H9 (cell line): Measurements from ENCODE around the gene DIAPH2. TPM values are rescaled to one million over a fixed set of nuclear protein-coding genes. Genes with fewer than 3 reads are reported as not detected.

Experiments used
- DNase-seq: peaks from one replicate; pipeline ENCODE4 v3.0.0-alpha.2; 2017
- H2AFZ ChIP-seq: one replicate; pipeline ENCODE4 v1.6.1; 2013; ENCODE audit warnings: mild to moderate bottlenecking, low read length, control low read depth, moderate library complexity
- H2AK5ac ChIP-seq: 2 replicates; pipeline ENCODE4 v1.6.1; 2013; ENCODE audit warnings: low read length, control low read depth, mixed read lengths; ENCODE audit not compliant: insufficient read length
- H2BK120ac ChIP-seq: one replicate; pipeline ENCODE4 v1.6.1; 2013; ENCODE audit warnings: low read depth, mild to moderate bottlenecking, low read length, control low read depth, inconsistent platforms; ENCODE audit not compliant: poor library complexity, severe bottlenecking
- H2BK12ac ChIP-seq: 2 replicates; pipeline ENCODE4 v1.6.1; 2013; ENCODE audit warnings: low read length, control low read depth, mixed read lengths, low read depth; ENCODE audit not compliant: insufficient read length
- H2BK15ac ChIP-seq: 2 replicates; pipeline ENCODE4 v1.6.1; 2013; ENCODE audit warnings: low read depth, low read length, control low read depth
- H2BK20ac ChIP-seq: one replicate; pipeline ENCODE4 v1.6.1; 2013; ENCODE audit warnings: low read depth, mild to moderate bottlenecking, low read length, control low read depth, inconsistent platforms; ENCODE audit not compliant: poor library complexity, severe bottlenecking
- H2BK5ac ChIP-seq: 2 replicates; pipeline ENCODE4 v1.6.1; 2013; ENCODE audit warnings: low read length, control low read depth, mixed read lengths; ENCODE audit not compliant: insufficient read length
- H3K14ac ChIP-seq: 2 replicates; pipeline ENCODE4 v1.6.1; 2013; ENCODE audit warnings: low read length, control low read depth; ENCODE audit not compliant: insufficient read depth
- H3K18ac ChIP-seq: 2 replicates; pipeline ENCODE4 v1.6.1; 2013; ENCODE audit warnings: low read depth, mild to moderate bottlenecking, mixed read lengths, low read length, control low read depth; ENCODE audit not compliant: insufficient read length
- H3K23ac ChIP-seq: 2 replicates; pipeline ENCODE4 v1.6.1; 2013; ENCODE audit warnings: low read length, control low read depth, mixed read lengths, low read depth; ENCODE audit not compliant: insufficient read length
- H3K23me2 ChIP-seq: 2 replicates; pipeline ENCODE4 v1.6.1; 2013; ENCODE audit warnings: low read depth, mild to moderate bottlenecking, mixed read lengths, low read length, control low read depth; ENCODE audit not compliant: insufficient read length, poor library complexity, severe bottlenecking
- H3K27ac ChIP-seq: 2 replicates; pipeline ENCODE4 v1.5.1; 2013; ENCODE audit warnings: low read length, control low read depth, mixed read lengths, low read depth; ENCODE audit not compliant: insufficient read length
- H3K27me3 ChIP-seq: 2 replicates; pipeline ENCODE4 v1.6.1; 2013; ENCODE audit warnings: low read length, control low read depth, inconsistent platforms; ENCODE audit not compliant: insufficient read depth
- H3K4ac ChIP-seq: 2 replicates; pipeline ENCODE4 v1.6.1; 2013; ENCODE audit warnings: low read depth, mild to moderate bottlenecking, control low read depth, inconsistent platforms, low read length, moderate library complexity
- H3K4me1 ChIP-seq: 2 replicates; pipeline ENCODE4 v1.6.1; 2013; ENCODE audit warnings: low read length, control low read depth, inconsistent platforms; ENCODE audit not compliant: insufficient read depth
- H3K4me2 ChIP-seq: 2 replicates; pipeline ENCODE4 v1.6.1; 2013; ENCODE audit warnings: low read length, control low read depth, mixed read lengths; ENCODE audit not compliant: insufficient read length, insufficient read depth
- H3K56ac ChIP-seq: 2 replicates; pipeline ENCODE4 v1.6.1; 2013; ENCODE audit warnings: low read depth, mild to moderate bottlenecking, mixed read lengths, low read length, control low read depth; ENCODE audit not compliant: insufficient read length
- H3K79me1 ChIP-seq: 2 replicates; pipeline ENCODE4 v1.6.1; 2013; ENCODE audit warnings: low read depth, mild to moderate bottlenecking, moderate library complexity, low read length, control low read depth, inconsistent platforms; ENCODE audit not compliant: insufficient read depth, poor library complexity, severe bottlenecking
- H3K79me2 ChIP-seq: 2 replicates; pipeline ENCODE4 v1.6.1; 2013; ENCODE audit warnings: low read length, control low read depth, inconsistent platforms; ENCODE audit not compliant: insufficient read depth
- H3K9ac ChIP-seq: 2 replicates; pipeline ENCODE4 v1.6.1; 2013; ENCODE audit warnings: low read length, control low read depth, mixed read lengths; ENCODE audit not compliant: insufficient read length; ENCODE audit errors: extremely low read depth
- H3K9me3 ChIP-seq: one replicate; pipeline ENCODE4 v1.6.1; 2013; ENCODE audit warnings: low read depth, low read length, inconsistent platforms; ENCODE audit not compliant: control insufficient read depth
- H3T11ph ChIP-seq: one replicate; pipeline ENCODE4 v1.6.1; 2013; ENCODE audit warnings: mild to moderate bottlenecking, low read length, control low read depth, inconsistent platforms
- H4K20me1 ChIP-seq: one replicate; pipeline ENCODE4 v1.6.1; 2013; ENCODE audit not compliant: control insufficient read depth, insufficient read length, insufficient read depth
- H4K5ac ChIP-seq: 2 replicates; pipeline ENCODE4 v1.6.1; 2013; ENCODE audit warnings: low read depth, mild to moderate bottlenecking, mixed read lengths, low read length, control low read depth; ENCODE audit not compliant: insufficient read length
- H4K8ac ChIP-seq: replicated peaks from 2 replicates; pipeline ENCODE4 v1.6.1; 2013; ENCODE audit warnings: low read length, control low read depth, mixed read lengths, low read depth; ENCODE audit not compliant: insufficient read length
- H4K91ac ChIP-seq: 2 replicates; pipeline ENCODE4 v1.6.1; 2013; ENCODE audit warnings: low read depth, mild to moderate bottlenecking, moderate library complexity, mixed read lengths, low read length, control low read depth; ENCODE audit not compliant: insufficient read length
- H3K27ac Mint-ChIP-seq, 3 experiments: 2 replicates in 2 of 3; 3 replicates in 1 of 3; pipeline ENCODE4 v1.8.0; 2020 to 2021; ENCODE audit warnings: mixed read lengths in 3 of 3, mild to moderate bottlenecking in 1 of 3, moderate library complexity in 1 of 3
- H3K27me3 Mint-ChIP-seq: 2 replicates; pipeline ENCODE4 v1.8.0; 2021; ENCODE audit warnings: low read depth, mild to moderate bottlenecking, moderate library complexity, mixed read lengths
- H3K36me3 Mint-ChIP-seq, 3 experiments: 2 replicates in 2 of 3; 3 replicates in 1 of 3; pipeline ENCODE4 v1.8.0; 2020 to 2021; ENCODE audit warnings: low read depth in 3 of 3, mixed read lengths in 3 of 3; ENCODE audit not compliant: insufficient read depth in 1 of 3
- H3K4me1 Mint-ChIP-seq, 2 experiments: 2 replicates each; pipeline ENCODE4 v1.8.0; 2020; ENCODE audit warnings: mixed read lengths in 2 of 2
- H3K4me3 Mint-ChIP-seq, 2 experiments: 2 replicates in 1 of 2; 3 replicates in 1 of 2; pipeline ENCODE4 v1.8.0; 2020 to 2021; ENCODE audit warnings: mild to moderate bottlenecking in 2 of 2, mixed read lengths in 2 of 2, moderate library complexity in 1 of 2
- H3K9me3 Mint-ChIP-seq, 2 experiments: 2 replicates in 1 of 2; 3 replicates in 1 of 2; pipeline ENCODE4 v1.8.0; 2020; ENCODE audit warnings: mild to moderate bottlenecking in 2 of 2, mixed read lengths in 2 of 2, moderate library complexity in 1 of 2
- CTCF ChIP-seq: fragments of 200-600 bp; sonication (generic); conservative IDR thresholded peaks from 3 replicates; pipeline ENCODE4 v1.8.0; 2021; ENCODE audit warnings: antibody characterized with exemption, mild to moderate bottlenecking
- WGBS: extraction: QIAGEN DNeasy Blood & Tissue Kit; methylation state at CpG from one replicate; pipeline ENCODE4 v1.1.7; 2013; ENCODE audit warnings: missing lambda C conversion rate, low lambda C conversion rate, mixed read lengths; ENCODE audit not compliant: insufficient read length; ENCODE audit errors: extremely low coverage; 5-methylcytosine and 5-hydroxymethylcytosine counted together
- total RNA-seq: library from RNA; stranded (reverse); gene quantifications from 2 replicates; pipeline ENCODE4 v1.2.1, GENCODE V29; 2021

The DIAPH2 gene
- total RNA-seq, 1 experiment from 2014 or later: 45.4 TPM

- H3K79me2 ChIP-seq: no peaks in the 10 kb centered on the region
- DNase-seq: no peak
- H3K4me1 ChIP-seq: peaks cover 7% of the 10 kb centered on the region
- no peak overlapping the region for H3K56ac ChIP-seq
- H3K27me3 ChIP-seq: 0 out of 2 replicates have a peak, but pooled peaks cover 2% of the 10 kb centered on the region
- H2BK12ac ChIP-seq: no peak overlapping the region
- Mint-ChIP-seq H3K4me1 (no peaks in the 10 kb centered on the region; a peak in 1 of 4 replicates), H3K27ac (no peak overlapping the region), H3K27me3 (no peaks in the 10 kb centered on the region; the same call in 1 of the 2 replicates), H3K36me3 (peaks cover 0 to 17% (median 2%) of the 10 kb centered on the region in 3 experiments; a peak in 4 of 7 replicates), H3K4me3 (no peak overlapping the region), H3K9me3 (peaks cover 6 to 8% of the 10 kb centered on the region in 2 experiments; a peak in 4 of 5 replicates)
- H3K14ac ChIP-seq: no peak overlapping the region
- H3K23ac ChIP-seq: no peak overlapping the region
- no peak overlapping the region for H4K5ac ChIP-seq
- no peak overlapping the region for H2BK5ac ChIP-seq
- H2BK15ac ChIP-seq: no peak overlapping the region
- no peak overlapping the region for H4K8ac ChIP-seq
- WGBS: no CpG with 5 or more reads among the region's 6 CpGs
- no peaks in the 10 kb centered on the region for H4K20me1 ChIP-seq
- TF ChIP-seq CTCF: no peak
- no peak overlapping the region for H3K4ac ChIP-seq
- H3T11ph ChIP-seq: no peak overlapping the region
- no peak overlapping the region for H3K9ac ChIP-seq
- no peak overlapping the region for H3K27ac ChIP-seq
- H3K9me3 ChIP-seq: no peaks in the 10 kb centered on the region
- no peak overlapping the region for H3K4me2 ChIP-seq
- H4K91ac ChIP-seq: no peak overlapping the region
- no peak overlapping the region for H3K18ac ChIP-seq
- H2AK5ac ChIP-seq: no peak overlapping the region
- no peaks in the 10 kb centered on the region for H3K79me1 ChIP-seq
- no peak overlapping the region for H2BK120ac ChIP-seq
- H3K23me2 ChIP-seq: no peaks in the 10 kb centered on the region
- no peak overlapping the region for H2AFZ ChIP-seq
- no peak overlapping the region for H2BK20ac ChIP-seq
These were observed 944.4 kb downstream of the DIAPH2 start for GRCh38 chrX:97628807-97629596.
